ENCODE results near the gene ABCA6. TPM values are rescaled to one million over a fixed set of nuclear protein-coding genes. Genes with fewer than 3 reads are reported as not detected.

ABCA6 gene
- total RNA-seq, 1 donor from 2014 or later = 0.31 TPM

DNA sequence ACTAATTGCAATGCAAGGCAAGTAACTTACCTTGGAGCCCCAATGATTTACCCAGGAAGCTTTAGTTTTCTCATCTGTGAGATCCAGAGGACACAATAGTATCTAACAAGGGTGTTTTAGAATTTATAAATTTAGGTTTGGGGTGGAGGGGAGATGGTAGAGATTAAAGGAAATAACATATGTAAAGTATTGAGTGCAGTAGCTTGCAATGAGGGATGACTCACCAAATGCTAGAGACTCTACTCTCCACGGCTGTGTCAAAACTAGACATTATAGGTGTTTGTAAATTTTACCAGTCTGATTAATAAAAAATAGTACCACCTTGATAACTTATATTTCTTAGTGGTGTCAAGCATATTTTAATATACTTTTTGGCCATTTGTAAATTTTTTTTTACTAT, 77.2 kb downstream of the ABCA6 start:
- no peak overlapping the region for H3K4me3 Mint-ChIP-seq (ENCODE audit: low read depth)
- H3K27me3 Mint-ChIP-seq = no peaks in the 10 kb centered on the region
- H3K4me1 Mint-ChIP-seq (ENCODE audit: low read depth) = peaks cover 12% of the 10 kb centered on the region
- no peaks in the 10 kb centered on the region for H3K9me3 Mint-ChIP-seq (ENCODE audit: low read depth)
- H3K27ac Mint-ChIP-seq = no peak overlapping the region
- TF ChIP-seq, protein P1, sequence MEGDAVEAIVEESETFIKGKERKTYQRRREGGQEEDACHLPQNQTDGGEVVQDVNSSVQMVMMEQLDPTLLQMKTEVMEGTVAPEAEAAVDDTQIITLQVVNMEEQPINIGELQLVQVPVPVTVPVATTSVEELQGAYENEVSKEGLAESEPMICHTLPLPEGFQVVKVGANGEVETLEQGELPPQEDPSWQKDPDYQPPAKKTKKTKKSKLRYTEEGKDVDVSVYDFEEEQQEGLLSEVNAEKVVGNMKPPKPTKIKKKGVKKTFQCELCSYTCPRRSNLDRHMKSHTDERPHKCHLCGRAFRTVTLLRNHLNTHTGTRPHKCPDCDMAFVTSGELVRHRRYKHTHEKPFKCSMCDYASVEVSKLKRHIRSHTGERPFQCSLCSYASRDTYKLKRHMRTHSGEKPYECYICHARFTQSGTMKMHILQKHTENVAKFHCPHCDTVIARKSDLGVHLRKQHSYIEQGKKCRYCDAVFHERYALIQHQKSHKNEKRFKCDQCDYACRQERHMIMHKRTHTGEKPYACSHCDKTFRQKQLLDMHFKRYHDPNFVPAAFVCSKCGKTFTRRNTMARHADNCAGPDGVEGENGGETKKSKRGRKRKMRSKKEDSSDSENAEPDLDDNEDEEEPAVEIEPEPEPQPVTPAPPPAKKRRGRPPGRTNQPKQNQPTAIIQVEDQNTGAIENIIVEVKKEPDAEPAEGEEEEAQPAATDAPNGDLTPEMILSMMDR (IDR thresholded peaks at IDR 0.05; ENCODE audit: unreplicated experiment) = no peak
- H3K36me3 Mint-ChIP-seq (ENCODE audit: insufficient read depth) = no peaks in the 10 kb centered on the region
- no peak for DNase-seq (ENCODE audit: low spot score, unreplicated experiment)

- TF ChIP-seq, protein P1 (IDR thresholded peaks at IDR 0.05; ENCODE audit: unreplicated experiment) = no peak
- Mint-ChIP-seq H3K27me3 (no peaks in the 10 kb centered on the region), H3K9me3 (ENCODE audit: low read depth) (peaks cover 3% of the 10 kb centered on the region), H3K36me3 (ENCODE audit: insufficient read depth) (no peaks in the 10 kb centered on the region), H3K4me3 (ENCODE audit: low read depth) (no peak overlapping the region), H3K4me1 (ENCODE audit: low read depth) (peaks cover 7% of the 10 kb centered on the region), H3K27ac (no peak overlapping the region)
- DNase-seq (ENCODE audit: low spot score, unreplicated experiment) = no peak
These were observed 77.7 kb downstream of the ABCA6 start for GRCh38 chr17:69064001-69064400.

GRCh38 chr17:69062860-69063581, 78.7 kb downstream of the ABCA6 start:
- H3K9me3 Mint-ChIP-seq (ENCODE audit: low read depth) = peaks cover 6% of the 10 kb centered on the region
- H3K4me1 Mint-ChIP-seq (ENCODE audit: low read depth) = no peaks in the 10 kb centered on the region
- H3K4me3 Mint-ChIP-seq (ENCODE audit: low read depth) = no peak overlapping the region
- DNase-seq (ENCODE audit: low spot score, unreplicated experiment) = no peak
- H3K27ac Mint-ChIP-seq = no peak overlapping the region
- no peaks in the 10 kb centered on the region for H3K36me3 Mint-ChIP-seq (ENCODE audit: insufficient read depth)
- H3K27me3 Mint-ChIP-seq = no peaks in the 10 kb centered on the region
- TF ChIP-seq, protein P1 (IDR thresholded peaks at IDR 0.05; ENCODE audit: unreplicated experiment) = no peak

GRCh38 chr17:69061721-69062556, 79.8 kb downstream of the ABCA6 start:
- Mint-ChIP-seq H3K36me3 (ENCODE audit: insufficient read depth) (peaks cover 1% of the 10 kb centered on the region), H3K27me3 (no peaks in the 10 kb centered on the region), H3K27ac (no peak overlapping the region), H3K9me3 (ENCODE audit: low read depth) (peaks cover 15% of the 10 kb centered on the region), H3K4me1 (ENCODE audit: low read depth) (no peaks in the 10 kb centered on the region), H3K4me3 (ENCODE audit: low read depth) (no peak overlapping the region)
- no peak for DNase-seq (ENCODE audit: low spot score, unreplicated experiment)
- TF ChIP-seq, protein P1 (IDR thresholded peaks at IDR 0.05; ENCODE audit: unreplicated experiment) = no peak

- Mint-ChIP-seq H3K4me1 (ENCODE audit: low read depth) (no peaks in the 10 kb centered on the region), H3K4me3 (ENCODE audit: low read depth) (no peak within 1 kb of the TSS), H3K36me3 (ENCODE audit: insufficient read depth) (peaks cover 7% of the 10 kb centered on the region), H3K27me3 (no peaks in the 10 kb centered on the region), H3K9me3 (ENCODE audit: low read depth) (peaks cover 24% of the 10 kb centered on the region), H3K27ac (no peak within 1 kb of the TSS)
- DNase-seq (ENCODE audit: low spot score, unreplicated experiment) = no peak
- TF ChIP-seq, protein P1 (IDR thresholded peaks at IDR 0.05; ENCODE audit: unreplicated experiment) = no peak
These were observed 80.9 kb downstream of the ABCA6 start, which contains the start of gene ABCA9 for GRCh38 chr17:69060822-69061221. ABCA9 (minus strand) TSS chr17:69060927; CDS start chr17:69051126, 9,801 bp downstream.
